GM21390 (cell line): ENCODE results near the gene TAF11L4.
"Not testable (repeated sequence)": the region's sequence is repeated elsewhere in the genome, so short reads cannot be mapped to it uniquely, and the experiment has no call there.

Experiments used
- ATAC-seq: cut with Tn5 transposase; IDR thresholded peaks from one replicate; pipeline ENCODE4 v1.9.1; 2021; ENCODE audit not compliant: unreplicated experiment

TAF11L4 gene

DNA sequence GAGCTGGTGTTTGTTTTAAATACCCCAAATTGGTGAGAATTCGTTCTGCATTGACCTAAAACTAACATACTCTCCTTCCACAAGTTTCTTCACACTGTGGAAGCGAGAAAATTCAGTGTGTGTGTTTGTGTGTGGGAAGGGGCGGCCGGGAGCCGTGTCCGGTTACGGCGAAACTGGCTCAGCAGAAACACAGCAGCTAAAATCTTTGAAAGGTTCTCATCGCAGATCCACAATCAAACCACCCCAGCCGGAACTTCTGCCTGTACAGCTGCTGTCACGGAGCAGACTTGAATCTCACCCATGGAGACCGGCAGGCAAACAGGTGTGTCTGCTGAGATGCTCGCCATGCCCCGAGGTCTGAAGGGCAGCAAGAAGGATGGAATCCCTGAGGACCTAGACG is at the start of gene TAF11L4:
TAF11L4 (plus strand) TSS at position 301 of the 400 bp plus-strand sequence.
- ATAC-seq = not testable (repeated sequence)

DNA sequence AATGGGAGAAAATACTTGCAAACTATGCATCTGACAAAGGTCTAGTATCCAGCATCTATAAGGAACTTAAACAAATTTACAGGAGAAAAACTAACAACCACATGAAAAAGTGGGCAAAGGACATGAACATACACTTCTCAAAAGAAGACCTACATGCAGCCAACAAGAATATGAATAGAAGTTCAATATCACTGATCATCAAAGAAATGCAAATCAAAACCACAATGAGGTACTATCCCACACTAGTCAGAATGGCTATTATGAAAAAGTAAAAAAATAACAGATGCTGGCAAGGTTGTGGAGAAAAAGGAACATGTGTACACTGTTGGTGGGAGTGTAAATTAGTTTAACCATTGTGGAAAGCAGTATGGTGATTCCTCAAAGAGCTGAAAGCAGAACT is 46.5 kb upstream of the TAF11L4 start:
- ATAC-seq = not testable (repeated sequence)

DNA sequence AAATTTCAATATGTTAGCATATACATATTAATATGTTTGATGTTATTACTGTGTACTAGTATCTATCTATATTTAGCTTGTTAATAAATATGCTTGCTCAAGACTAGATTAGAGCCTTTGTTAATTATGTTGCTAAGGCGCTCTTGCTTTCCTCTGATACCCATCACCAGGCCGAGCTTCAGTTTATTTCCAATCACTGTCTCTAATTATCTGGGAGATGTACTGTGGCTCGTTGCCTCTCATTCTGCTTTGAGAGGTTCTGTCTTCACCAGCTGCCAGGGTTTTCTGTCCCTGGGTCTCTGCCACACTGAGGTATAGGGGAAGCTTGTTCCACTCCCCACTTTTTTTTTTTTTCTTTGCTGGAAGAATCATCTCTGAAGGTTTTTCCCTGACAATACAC is 44.6 kb upstream of the TAF11L4 start:
- no peak for ATAC-seq

DNA sequence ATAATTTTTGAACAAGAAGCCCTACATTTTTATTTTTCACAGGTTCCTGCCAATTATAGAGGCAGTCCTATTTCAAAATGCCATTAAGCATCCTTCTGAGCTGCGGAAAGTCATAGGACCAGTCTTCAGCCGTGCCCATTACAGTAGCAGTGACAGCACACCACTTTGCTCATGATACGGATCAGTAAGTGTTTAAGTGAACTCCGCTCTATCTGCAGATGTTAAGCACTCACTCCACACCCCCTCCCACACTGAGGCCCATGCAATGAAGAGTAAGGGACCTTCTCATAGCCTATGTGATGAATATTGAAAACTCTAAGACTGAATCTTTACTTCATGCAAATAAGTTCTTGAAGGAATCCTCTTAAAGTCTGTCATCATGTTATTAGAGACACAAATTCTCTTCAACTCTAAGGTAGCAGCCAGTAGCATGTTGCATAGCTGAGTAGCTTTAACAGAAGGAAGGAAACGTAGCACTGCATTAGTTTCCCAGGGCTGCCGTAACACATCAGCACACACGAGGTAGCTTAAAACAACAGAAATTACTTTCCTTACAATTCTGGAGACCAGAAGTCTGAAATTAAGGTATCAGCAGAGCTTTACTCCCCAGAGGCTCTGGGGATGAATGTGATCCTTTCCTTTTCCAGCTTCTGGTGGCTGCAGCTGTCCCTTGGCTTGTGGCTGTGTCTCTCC is 43.9 kb upstream of the TAF11L4 start:
- ATAC-seq = no peak

DNA sequence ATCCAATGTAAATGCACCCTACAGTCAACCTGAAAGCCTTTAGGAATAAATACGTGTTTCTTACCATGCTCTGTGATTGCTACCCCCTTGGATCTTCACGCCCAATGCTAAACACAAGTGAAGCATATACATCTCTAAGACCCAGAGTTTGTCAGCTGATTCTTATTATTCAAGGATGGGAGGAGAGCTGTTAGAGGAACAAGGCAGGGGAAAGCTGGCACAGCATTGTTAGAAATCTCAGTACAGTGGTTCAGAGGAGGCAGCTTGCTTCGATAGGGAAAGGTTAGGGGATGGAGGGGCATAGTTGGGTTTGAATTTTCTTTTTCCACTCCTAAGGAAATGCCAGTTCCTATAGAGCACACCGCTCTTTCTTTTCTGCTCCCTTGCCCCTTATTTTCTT is 40.2 kb upstream of the TAF11L4 start:
- no peak for ATAC-seq

DNA sequence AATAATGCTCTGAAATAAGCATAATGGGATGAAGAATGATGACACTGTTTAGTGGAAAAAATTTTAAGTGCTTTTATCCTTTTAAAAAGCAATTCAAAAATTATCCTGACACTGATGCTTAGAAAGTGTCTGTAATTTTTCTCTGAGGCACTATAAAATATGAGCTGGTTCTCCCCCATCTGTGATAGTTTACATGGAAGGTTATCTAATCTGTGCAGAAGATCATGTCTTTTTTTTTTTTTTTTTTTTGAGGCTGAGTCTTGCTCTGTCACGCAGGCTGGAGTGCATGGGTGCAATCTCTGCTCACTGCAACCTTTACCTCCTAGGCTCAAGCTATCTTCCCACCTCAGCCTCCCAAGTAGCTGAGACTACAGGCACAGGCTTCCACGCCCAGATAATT is 38.8 kb upstream of the TAF11L4 start:
- no peak for ATAC-seq

DNA sequence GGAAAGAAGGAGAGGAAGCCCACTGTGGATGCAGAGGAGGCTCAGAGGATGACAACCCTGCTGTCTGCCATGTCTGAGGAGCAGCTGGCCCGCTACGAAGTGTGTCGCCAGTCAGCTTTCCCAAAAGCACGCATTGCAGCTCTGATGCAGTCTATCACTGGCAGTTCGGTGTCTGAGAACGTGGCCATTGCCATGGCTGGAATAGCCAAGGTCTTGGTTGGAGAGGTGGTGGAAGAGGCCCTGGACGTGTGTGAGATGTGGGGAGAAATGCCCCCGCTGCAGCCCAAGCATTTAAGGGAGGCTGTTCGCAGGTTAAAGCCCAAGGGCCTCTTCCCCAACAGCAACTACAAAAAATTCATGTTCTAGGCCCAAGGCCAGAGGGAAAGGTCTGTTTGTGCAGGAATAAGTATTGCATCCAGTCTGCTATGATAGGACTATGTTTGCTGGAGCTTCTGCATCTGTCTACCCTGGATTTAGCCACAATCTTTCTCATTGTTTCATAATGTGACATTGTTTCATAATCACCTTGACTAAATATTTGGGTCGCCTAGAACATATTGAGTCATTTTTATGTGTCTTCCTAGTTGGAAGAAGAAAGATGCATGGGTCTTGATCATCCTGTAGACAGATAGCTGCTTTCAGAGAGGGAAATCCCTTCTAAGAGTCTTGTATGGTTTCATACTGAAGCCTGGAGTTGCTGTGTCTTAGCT is 35.0 kb upstream of the TAF11L4 start:
- not testable (repeated sequence) for ATAC-seq

DNA sequence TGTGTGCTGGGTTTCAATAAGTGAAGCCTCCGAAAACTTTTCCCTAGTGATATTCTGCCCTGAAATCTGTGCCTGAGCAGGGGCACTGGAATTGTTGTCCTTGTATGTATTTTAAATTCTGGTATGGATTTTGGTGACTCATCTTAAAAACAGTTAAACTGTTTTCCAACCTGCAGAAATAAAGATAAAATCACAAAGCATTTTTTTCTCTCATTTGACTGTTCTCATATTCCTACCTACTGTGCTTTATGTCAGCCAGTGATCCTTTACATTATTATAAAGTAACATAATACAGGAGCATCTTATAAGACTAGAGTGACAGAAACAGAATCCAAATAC is 34.5 kb upstream of the TAF11L4 start:
- ATAC-seq = no peak

DNA sequence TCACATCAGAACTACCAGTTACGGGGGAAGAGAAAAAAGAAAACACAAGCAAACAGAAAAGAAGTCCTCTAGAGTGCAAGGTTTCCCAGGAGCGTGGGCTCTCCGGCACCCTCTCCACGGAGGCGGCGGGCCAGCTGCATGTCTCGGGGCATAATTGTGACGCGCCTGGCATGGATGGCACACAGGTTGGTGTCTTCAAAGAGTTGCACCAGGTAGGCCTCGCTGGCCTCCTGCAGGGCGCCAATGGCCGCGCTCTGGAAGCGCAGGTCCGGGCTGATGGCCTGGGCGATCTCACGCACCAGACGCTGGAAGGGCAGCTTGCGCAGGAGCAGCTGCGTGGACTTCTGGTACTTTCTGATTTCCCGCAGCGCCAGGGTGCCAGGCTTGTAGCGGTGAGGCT is 30.3 kb upstream of the TAF11L4 start:
- ATAC-seq = not testable (repeated sequence)

DNA sequence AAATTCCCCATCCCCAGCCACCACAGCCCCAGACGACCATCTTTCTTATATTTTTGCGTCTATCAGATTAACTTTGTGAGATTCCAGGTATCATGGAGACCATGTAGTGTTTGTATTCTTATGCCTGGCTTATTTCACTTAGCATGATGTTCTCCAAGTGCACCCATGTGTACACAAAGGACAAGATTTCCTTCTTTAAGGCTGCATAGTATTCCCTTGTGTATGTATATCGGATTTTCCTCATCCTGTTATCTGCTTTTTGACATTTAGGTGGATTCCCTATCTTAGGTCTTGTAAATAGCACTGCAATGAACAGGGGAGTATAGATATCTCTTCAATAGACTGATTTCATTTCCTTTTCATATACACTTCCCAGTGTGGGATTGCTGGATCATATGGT is 28.8 kb upstream of the TAF11L4 start:
- ATAC-seq = no peak

DNA sequence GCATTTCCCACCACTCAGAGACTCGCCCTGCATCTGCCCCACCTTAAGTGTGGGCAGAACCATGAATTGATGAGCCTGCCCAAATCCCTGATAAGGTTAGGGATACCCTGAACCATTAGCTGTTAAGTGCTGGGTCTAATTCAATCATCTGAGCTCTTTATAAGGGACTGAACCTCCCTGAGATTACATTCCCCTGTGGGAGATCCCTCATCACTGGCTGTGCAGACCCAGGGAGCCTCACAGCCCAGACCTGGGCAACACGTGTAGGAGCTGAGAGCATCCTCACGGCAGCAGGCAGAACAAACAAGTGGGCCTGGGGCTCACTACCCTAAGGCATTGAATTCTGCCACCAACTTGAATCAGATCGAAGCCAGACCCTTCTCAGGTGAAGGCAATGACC is 24.2 kb upstream of the TAF11L4 start:
- ATAC-seq = no peak

DNA sequence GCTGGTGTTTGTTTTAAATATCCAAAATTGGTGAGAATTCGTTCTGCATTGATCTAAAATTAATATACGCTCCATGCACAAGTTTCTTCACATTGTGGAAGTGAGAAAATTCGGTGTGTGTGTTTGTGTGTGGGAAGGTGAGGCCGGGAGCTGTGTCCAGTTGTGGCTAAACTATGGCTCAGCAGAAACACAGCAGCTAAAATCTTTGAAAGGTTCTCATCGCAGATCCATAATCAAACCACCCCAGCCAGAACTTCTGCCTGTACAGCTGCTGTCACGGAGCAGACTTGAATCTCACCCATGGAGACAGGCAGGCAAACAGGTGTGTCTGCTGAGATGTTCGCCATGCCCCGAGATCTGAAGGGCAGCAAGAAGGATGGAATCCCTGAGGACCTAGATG is 23.7 kb upstream of the TAF11L4 start, which contains the start of gene TAF11L2:
TAF11L2 (plus strand) TSS at position 301 of the 400 bp plus-strand sequence.
- not testable (repeated sequence) for ATAC-seq

DNA sequence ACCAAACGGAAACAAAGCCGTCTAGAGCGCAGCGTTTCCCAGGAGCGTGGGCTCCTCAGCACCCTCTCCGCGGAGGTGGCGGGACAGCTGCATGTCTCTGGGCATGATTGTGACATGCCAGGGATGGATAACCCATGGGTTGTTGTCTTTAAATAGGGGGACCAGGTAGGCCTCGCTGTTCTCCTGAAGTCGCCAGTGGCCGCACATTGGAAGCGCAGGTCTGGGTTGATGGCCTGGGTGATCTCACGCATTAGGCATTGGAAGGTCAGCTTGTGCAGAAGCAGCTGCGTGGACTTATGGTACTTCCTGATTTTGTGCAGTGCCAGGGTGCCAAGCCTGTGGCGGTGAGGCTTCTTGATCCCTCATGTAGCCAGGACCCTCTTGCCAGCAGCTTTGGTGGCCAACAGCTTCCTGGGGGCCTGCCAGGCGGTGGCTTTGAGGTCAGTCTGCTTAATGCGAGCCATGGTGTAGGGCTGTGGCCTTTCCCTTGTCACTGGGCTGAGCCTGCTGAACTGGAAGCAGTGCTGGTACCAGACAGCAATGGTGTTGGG is 9.8 kb upstream of the TAF11L4 start:
- ATAC-seq = no peak

DNA sequence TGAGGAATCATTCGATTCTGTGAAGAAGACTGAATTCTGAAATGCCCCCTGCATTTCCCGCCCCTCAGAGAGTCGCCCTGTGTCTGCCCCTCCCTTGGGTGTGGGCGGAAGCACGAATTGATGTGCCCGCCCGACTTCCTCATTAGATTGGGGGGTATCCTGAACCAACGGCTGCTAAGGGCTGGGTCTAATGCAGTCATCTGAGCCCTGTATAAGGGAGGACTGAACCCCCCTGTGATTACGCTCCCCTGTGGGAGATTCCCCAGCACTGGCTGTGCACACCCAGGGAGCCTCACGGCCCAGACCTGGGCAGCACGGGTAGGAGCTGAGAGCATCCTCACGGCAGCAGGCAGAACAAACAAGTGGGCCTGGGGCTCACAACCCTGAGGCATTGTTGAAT is 4.1 kb upstream of the TAF11L4 start:
- not testable (repeated sequence) for ATAC-seq

DNA sequence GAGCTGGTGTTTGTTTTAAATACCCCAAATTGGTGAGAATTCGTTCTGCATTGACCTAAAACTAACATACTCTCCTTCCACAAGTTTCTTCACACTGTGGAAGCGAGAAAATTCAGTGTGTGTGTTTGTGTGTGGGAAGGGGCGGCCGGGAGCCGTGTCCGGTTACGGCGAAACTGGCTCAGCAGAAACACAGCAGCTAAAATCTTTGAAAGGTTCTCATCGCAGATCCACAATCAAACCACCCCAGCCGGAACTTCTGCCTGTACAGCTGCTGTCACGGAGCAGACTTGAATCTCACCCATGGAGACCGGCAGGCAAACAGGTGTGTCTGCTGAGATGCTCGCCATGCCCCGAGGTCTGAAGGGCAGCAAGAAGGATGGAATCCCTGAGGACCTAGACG is 3.5 kb upstream of the TAF11L4 start, which contains the start of gene TAF11L3:
TAF11L3 (plus strand) TSS at position 301 of the 400 bp plus-strand sequence.
- ATAC-seq = not testable (repeated sequence)

DNA sequence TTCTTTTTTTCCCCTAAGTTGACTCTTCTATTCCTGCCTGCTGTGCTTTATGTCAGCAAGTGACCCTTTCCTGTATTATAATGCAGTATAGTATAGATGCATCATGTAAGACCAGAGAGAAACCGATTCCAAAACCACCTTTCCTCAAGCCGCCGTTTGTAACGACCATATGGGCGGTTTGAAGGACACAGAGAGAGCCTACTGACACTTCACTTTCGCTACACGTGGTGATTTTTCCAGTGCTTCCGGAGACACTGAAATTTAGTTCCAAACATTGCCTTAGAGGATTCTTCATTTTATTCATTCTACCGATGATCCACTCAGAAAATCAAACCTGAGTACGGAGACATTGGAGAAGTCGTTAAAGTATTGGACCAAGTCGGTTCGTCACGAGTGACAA is 2.1 kb upstream of the TAF11L4 start:
- not testable (repeated sequence) for ATAC-seq

DNA sequence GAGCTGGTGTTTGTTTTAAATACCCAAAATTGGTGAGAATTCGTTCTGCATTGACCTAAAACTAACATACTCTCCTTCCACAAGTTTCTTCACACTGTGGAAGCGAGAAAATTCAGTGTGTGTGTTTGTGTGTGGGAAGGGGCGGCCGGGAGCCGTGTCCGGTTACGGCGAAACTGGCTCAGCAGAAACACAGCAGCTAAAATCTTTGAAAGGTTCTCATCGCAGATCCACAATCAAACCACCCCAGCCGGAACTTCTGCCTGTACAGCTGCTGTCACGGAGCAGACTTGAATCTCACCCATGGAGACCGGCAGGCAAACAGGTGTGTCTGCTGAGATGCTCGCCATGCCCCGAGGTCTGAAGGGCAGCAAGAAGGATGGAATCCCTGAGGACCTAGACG is 3.3 kb downstream of the TAF11L4 start, which contains the start of gene TAF11L5:
TAF11L5 (plus strand) TSS at position 301 of the 400 bp plus-strand sequence.
- not testable (repeated sequence) for ATAC-seq

DNA sequence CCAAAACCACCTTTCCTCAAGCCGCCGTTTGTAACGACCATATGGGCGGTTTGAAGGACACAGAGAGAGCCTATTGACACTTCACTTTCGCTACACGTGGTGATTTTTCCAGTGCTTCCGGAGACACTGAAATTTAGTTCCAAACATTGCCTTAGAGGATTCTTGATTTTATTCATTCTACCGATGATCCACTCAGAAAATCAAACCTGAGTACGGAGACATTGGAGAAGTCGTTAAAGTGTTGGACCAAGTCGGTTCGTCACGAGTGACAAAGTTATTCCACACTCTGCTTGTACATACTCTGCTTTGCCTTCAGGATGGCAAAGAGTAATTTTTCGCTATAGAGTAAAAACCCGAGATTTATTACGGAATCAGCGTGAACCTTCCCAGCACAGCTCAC is 4.9 kb downstream of the TAF11L4 start:
- not testable (repeated sequence) for ATAC-seq

DNA sequence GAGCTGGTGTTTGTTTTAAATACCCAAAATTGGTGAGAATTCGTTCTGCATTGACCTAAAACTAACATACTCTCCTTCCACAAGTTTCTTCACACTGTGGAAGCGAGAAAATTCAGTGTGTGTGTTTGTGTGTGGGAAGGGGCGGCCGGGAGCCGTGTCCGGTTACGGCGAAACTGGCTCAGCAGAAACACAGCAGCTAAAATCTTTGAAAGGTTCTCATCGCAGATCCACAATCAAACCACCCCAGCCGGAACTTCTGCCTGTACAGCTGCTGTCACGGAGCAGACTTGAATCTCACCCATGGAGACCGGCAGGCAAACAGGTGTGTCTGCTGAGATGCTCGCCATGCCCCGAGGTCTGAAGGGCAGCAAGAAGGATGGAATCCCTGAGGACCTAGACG is 6.8 kb downstream of the TAF11L4 start, which contains the start of gene TAF11L6:
TAF11L6 (plus strand) TSS at position 301 of the 400 bp plus-strand sequence.
- not testable (repeated sequence) for ATAC-seq
